GM12878 (cell line): ENCODE data around the gene GBP2. TPM values are rescaled to one million over a fixed set of nuclear protein-coding genes. Genes with fewer than 3 reads are reported as not detected.

ENCODE experiments used
- ATAC-seq: fragments of 200-7000 bp; cut with Tn5 transposase; 3 replicates; pipeline ENCODE4 v1.9.1; 2020; ENCODE audit warnings: mild to moderate bottlenecking, moderate library complexity
- BruUV-seq: library from RNA; stranded (reverse); fragments of 400-500 nt; replicated peaks from 2 replicates; lab custom pipeline; 2021; lab: Mats Ljungman, UMichigan
- CTCF ChIA-PET: fragments of 300-600 bp; sonication (Branson Sonifier 250); formaldehyde crosslinking; extraction: SDS; loops from one replicate; lab custom pipeline; 2021; ENCODE audit warnings: inconsistent platforms; lab: Yijun Ruan, JAX
- POLR2A ChIA-PET: fragments of 350-600 bp; formaldehyde crosslinking; extraction: SDS; loops from one replicate; lab custom pipeline; 2021; ENCODE audit warnings: inconsistent platforms; lab: Charles Lee
- RAD21 ChIA-PET: fragments of 300-600 bp; sonication (Branson Sonifier 250); formaldehyde crosslinking; loops from one replicate; lab custom pipeline; 2023; ENCODE audit warnings: antibody characterized with exemption; ENCODE audit not compliant: unreplicated experiment; lab: Charles Lee
- SMC1A ChIA-PET: fragments of 300-600 bp; sonication (Branson Sonifier 250); formaldehyde crosslinking; loops from one replicate; lab custom pipeline; 2023; ENCODE audit not compliant: unreplicated experiment, uncharacterized antibody; lab: Charles Lee
- DNase-seq: peaks from one replicate; pipeline ENCODE4 v3.0.0-alpha.2; 2011; ENCODE audit warnings: low read depth, low spot score
- FAIRE-seq: peaks from 3 replicates; lab custom pipeline; 2011; peaks lifted over from hg19 to GRCh38; lab: Jason Lieb, UNC
- H2AFZ ChIP-seq: 2 replicates; pipeline ENCODE4 v1.6.0; 2011; ENCODE audit warnings: low read depth, low read length, control low read depth; ENCODE audit not compliant: control insufficient read depth
- H3K27ac ChIP-seq: 2 replicates; pipeline ENCODE4 v1.5.1; 2011; ENCODE audit warnings: control low read depth; ENCODE audit not compliant: control insufficient read depth, insufficient read depth
- H3K27me3 ChIP-seq, 2 experiments: replicated peaks in 1 of 2; 2 replicates each; pipeline versions ENCODE4 v1.6.0 to v1.6.1; 2011; ENCODE audit warnings: low read length in 1 of 2; ENCODE audit not compliant: control insufficient read depth in 2 of 2, insufficient read depth in 2 of 2
- H3K36me3 ChIP-seq, 2 experiments: 2 replicates each; pipeline ENCODE4 v1.5.1; 2011; ENCODE audit warnings: low read length in 1 of 2; ENCODE audit not compliant: control insufficient read depth in 2 of 2, insufficient read depth in 2 of 2
- H3K4me1 ChIP-seq: 2 replicates; pipeline ENCODE4 v1.6.1; 2011; ENCODE audit warnings: mild to moderate bottlenecking, low read length, moderate library complexity, mixed read lengths; ENCODE audit not compliant: control insufficient read depth, insufficient read depth
- H3K4me2 ChIP-seq: 2 replicates; pipeline ENCODE4 v1.6.0; 2011; ENCODE audit warnings: control low read depth; ENCODE audit not compliant: control insufficient read depth, insufficient read depth
- H3K4me3 ChIP-seq: fragments of 200-600 bp; sonication (generic); 2 replicates; pipeline ENCODE4 v1.5.1; 2016
- H3K79me2 ChIP-seq: 2 replicates; pipeline ENCODE4 v1.6.0; 2011; ENCODE audit warnings: low read length; ENCODE audit not compliant: control insufficient read depth, insufficient read depth
- H3K9ac ChIP-seq: 2 replicates; pipeline ENCODE4 v1.8.0; 2011; ENCODE audit warnings: low read length, control low read depth, mixed read lengths; ENCODE audit not compliant: control insufficient read depth, insufficient read depth
- H3K9me3 ChIP-seq: replicated peaks from 3 replicates; pipeline ENCODE4 v1.5.1; 2011; ENCODE audit warnings: mild to moderate bottlenecking, low read length; ENCODE audit not compliant: control insufficient read depth, insufficient read depth
- H4K20me1 ChIP-seq: 2 replicates; pipeline ENCODE4 v1.6.0; 2011; ENCODE audit not compliant: control insufficient read depth, insufficient read depth
- CHD1 ChIP-seq: IDR thresholded peaks from 2 replicates; pipeline ENCODE4 v1.6.1; 2012; ENCODE audit warnings: low read depth, low read length, improper control_type of control experiment
- HCFC1 ChIP-seq: fragments of 150-350 bp; IDR thresholded peaks from 2 replicates; pipeline ENCODE4 v1.6.1; 2014; ENCODE audit warnings: low read length
- IRF3 ChIP-seq: fragments of 450-650 bp; IDR thresholded peaks from 2 replicates; pipeline ENCODE4 v1.6.1; 2014; ENCODE audit warnings: mild to moderate bottlenecking
- KLF5 ChIP-seq: fragments of 450-650 bp; IDR thresholded peaks from 2 replicates; pipeline ENCODE4 v1.6.1; 2014; ENCODE audit warnings: mild to moderate bottlenecking; ENCODE audit not compliant: partially characterized antibody
- RFX5 ChIP-seq: IDR thresholded peaks from 2 replicates; pipeline ENCODE4 v1.6.1; 2011; ENCODE audit warnings: low read depth, low read length, improper control_type of control experiment
- SMAD1 ChIP-seq: fragments of 450-650 bp; IDR thresholded peaks from 2 replicates; pipeline ENCODE4 v1.6.1; 2018; ENCODE audit warnings: mild to moderate bottlenecking, low read depth; ENCODE audit not compliant: partially characterized antibody
- ZNF622 ChIP-seq: fragments of 450-650 bp; IDR thresholded peaks from 2 replicates; pipeline ENCODE4 v1.6.1; 2017; ENCODE audit warnings: mild to moderate bottlenecking, inconsistent platforms
- WGBS: methylation state at CpG from one replicate; pipeline ENCODE4 v1.1.6; 2016; ENCODE audit warnings: low lambda C conversion rate; ENCODE audit not compliant: insufficient replicate concordance, insufficient coverage; ENCODE audit errors: missing lambda C conversion rate; 5-methylcytosine and 5-hydroxymethylcytosine counted together
- in situ Hi-C: fragments of 300-500 bp; cut with MboI; formaldehyde crosslinking; loops from 9 replicates; pipeline ENCODE4 v1.14.3; 2018; ENCODE audit warnings: mixed read lengths
- intact Hi-C: fragments of 100-400 bp; cut with micrococcal nuclease; formaldehyde crosslinking; loops from one replicate; pipeline ENCODE4 v1.14.2; 2022; ENCODE audit not compliant: unreplicated experiment
- polyA plus RNA-seq, 11 experiments: library from polyadenylated mRNA; depleted of rRNA in 4 of 11; unstranded in 6 of 11; stranded (reverse) in 5 of 11; fragments of >200 nt; fragmentation: Nextera tagmentation in 4 of 11; fragmentation: Illumina TruSeq in 1 of 11; extraction: Ambion mirVana in 4 of 11; extraction: Trizol in 1 of 11; gene quantifications; 1 replicate in 1 of 11; 2 replicates in 10 of 11; pipeline versions ENCODE4 v1.2.1 to v1.2.3, GENCODE V29; 2011 to 2016; ENCODE audit warnings: inconsistent platforms in 2 of 11, missing spikeins in 2 of 11, low read depth in 1 of 11
- total RNA-seq, 4 experiments: library from RNA; depleted of rRNA in 3 of 4; stranded (reverse); fragments of >200 nt in 3 of 4; fragmentation: Illumina TruSeq in 1 of 4; extraction: Trizol in 1 of 4; gene quantifications; 2 replicates each; pipeline versions ENCODE4 v1.2.1 to v1.2.3, GENCODE V29; 2013 to 2021

The GBP2 gene
- total and polyA plus RNA-seq, 10 of the 15 experiments (the other 5 are each of a cell fraction or from before 2014, with no cell fraction given) = 1.6 to 5.9 (median 3.2) TPM

- 67% methylated on average over 3 of the region's 3 CpGs for WGBS
- Histone ChIP-seq H3K36me3 (no peaks in the 10 kb centered on the region), H3K4me2 (no peak overlapping the region), H3K27me3 (no peaks in the 10 kb centered on the region), H3K79me2 (no peaks in the 10 kb centered on the region), H4K20me1 (no peaks in the 10 kb centered on the region), H3K9ac (no peak overlapping the region), H3K4me1 (no peaks in the 10 kb centered on the region), H3K27ac (no peak overlapping the region), H3K4me3 (no peak overlapping the region), H2AFZ (no peak overlapping the region), H3K9me3 (no peaks in the 10 kb centered on the region)
- DNase-seq (no peak), ATAC-seq (no peak), FAIRE-seq (no peak)
- RAD21 ChIA-PET = interaction anchor here (1.1 to 1.2 kb wide), 2 partner anchors 25 to 62 kb away, joined by 3 read pairs; no protein-coding TSS in a partner anchor
- in situ Hi-C loops = no loop called here
- CTCF ChIA-PET = interaction anchor here (0.7 to 2.5 kb wide), 5 partner anchors 10 to 174 kb away, joined by 3 to 6 read pairs (median 4); no protein-coding TSS in a partner anchor
- TF ChIP-seq ZNF622 (no peak), HCFC1 (no peak), RFX5 (no peak), KLF5 (no peak), SMAD1 (no peak), CHD1 (no peak), IRF3 (no peak)
- no TSS peak for BruUV-seq
- POLR2A ChIA-PET = no interaction called here
- SMC1A ChIA-PET = interaction anchor here (1.0 to 1.4 kb wide), 4 partner anchors 22 to 149 kb away, joined by 3 to 4 read pairs (median 3); no protein-coding TSS in a partner anchor
- intact Hi-C loops = no loop called here
These were observed 22.1 kb upstream of the GBP2 start for GRCh38 chr1:89147678-89148658.
